GM11168 (cell line): ENCODE measurements around the gene MPHOSPH9.
"Not testable (repeated sequence)": the region's sequence is repeated elsewhere in the genome, so short reads cannot be mapped to it uniquely, and the experiment has no call there.

Experiments
- in situ Hi-C: fragments of 300-500 bp; cut with MboI; formaldehyde crosslinking; loops from one replicate; pipeline ENCODE4 v1.12.0; 2022; ENCODE audit warnings: low sequenced_read_pairs; ENCODE audit not compliant: unreplicated experiment

Gene MPHOSPH9

GRCh38 chr12:123229051-123229450 lies 3.9 kb downstream of the MPHOSPH9 start:
- in situ Hi-C loops = no loop called here

DNA sequence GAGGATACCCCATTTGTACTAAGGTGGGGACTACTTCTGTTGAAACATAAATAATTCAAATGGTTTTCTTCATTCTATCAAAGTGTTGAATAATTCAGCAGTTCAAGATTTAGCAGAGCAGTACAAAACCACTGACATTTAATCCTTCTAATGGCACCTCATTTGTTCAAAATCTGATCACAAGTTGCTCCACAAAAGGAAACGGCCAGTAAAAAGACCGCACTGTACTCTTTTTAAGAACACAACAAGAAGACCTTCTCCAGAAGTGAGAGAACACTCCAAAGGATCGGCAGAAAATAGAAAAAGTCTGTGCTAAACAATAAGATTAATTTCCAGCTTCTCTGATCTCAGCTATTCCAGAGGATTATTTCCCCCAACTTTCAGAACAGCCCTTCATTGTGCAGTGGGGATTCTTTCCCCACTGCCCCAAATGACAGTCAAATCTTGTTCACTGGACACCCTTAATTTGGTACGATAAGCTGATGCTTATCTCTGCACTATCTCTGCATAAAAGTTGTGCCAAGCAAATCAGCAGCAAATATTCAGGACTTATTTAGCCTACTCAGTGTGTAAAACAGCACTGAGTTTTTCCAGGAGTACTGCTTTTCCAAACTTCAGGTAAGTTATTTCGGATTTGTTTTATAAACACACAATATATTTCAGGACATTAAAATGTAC lies 5.2 kb downstream of the MPHOSPH9 start:
- in situ Hi-C loops = no loop called here

GRCh38 chr12:123225443-123225842 lies 7.5 kb downstream of the MPHOSPH9 start:
- in situ Hi-C loops = no loop called here

- in situ Hi-C loops = no loop called here
These were observed 9.7 kb downstream of the MPHOSPH9 start for GRCh38 chr12:123223241-123223668.

DNA sequence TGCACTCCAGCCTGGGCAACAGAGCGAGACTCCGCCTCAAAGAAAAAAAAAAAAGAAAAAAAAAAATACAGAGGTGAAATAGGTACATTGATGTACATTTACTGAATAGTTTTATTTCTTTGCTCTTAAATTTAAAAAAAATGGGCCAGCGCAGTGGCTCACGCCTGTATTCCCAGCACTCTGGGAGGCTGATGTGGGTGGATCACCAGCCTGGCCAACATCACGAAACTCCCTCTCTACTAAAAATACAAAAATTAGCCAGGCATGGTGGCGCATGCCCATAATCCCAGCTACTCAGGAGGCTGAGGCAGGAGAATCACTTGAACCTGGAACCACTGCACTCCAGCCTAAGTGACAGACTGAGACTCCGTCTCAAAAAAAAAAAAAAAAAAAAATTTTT lies 25.1 kb downstream of the MPHOSPH9 start:
- in situ Hi-C loops = not testable (repeated sequence)

GRCh38 chr12:123206794-123207193 lies 26.1 kb downstream of the MPHOSPH9 start:
- in situ Hi-C loops = not testable (repeated sequence)

DNA sequence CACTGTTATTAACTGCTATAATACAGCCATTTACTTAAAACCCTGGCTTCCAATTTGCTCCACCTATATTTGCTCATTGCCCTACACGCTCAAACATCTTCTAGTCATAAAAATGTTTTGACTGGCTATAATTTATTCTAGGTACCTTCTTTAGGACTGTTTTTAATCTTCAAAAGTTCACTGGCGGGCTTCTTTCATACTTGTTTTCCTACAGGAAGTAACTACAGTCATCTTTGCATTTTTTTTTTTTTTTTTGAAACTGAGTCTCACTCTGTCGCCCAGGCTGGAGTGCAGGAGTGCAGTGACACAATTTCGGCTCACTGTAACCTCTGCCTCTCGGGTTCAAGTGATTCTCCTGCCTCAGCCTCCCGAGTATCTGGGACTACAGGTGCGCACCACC lies 32.5 kb downstream of the MPHOSPH9 start:
- in situ Hi-C loops = no loop called here

DNA sequence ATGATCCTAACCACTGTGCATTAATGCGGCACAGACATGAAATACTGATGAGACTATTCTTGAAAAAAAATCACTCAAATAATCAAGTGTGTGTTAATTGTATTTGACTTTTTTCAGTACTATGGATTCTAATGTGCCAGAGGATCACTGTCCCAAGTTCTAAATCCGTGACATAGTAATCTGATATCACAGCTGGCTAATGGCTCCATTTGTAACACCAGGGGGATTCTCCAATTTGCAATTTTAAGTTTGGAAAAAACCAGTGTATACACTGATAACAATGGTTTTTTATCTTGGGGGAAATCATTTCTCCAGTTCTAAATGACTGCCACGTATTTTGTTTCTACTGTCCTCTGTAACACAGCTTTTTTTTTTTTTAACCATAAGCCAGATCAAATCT lies 33.0 kb downstream of the MPHOSPH9 start:
- in situ Hi-C loops = no loop called here

DNA sequence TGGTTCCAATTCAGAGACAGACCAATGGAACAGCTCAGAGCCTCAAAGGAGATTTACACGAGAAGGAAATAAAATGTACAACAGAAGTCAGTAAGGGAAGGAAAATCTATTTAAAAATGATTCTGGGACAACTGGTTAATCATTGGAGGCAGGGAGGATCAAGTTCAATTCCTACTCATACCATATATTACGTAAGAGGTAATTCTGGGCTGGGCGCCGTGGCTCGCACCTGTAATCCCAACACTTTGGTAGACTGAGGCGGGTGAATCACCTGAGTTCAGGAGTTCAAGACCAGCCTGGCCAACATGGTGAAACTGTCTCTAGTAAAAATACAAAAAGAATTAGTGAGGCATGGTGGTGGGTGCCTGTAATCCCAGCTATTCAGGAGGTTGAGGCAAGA lies 45.3 kb downstream of the MPHOSPH9 start:
- in situ Hi-C loops = no loop called here

DNA sequence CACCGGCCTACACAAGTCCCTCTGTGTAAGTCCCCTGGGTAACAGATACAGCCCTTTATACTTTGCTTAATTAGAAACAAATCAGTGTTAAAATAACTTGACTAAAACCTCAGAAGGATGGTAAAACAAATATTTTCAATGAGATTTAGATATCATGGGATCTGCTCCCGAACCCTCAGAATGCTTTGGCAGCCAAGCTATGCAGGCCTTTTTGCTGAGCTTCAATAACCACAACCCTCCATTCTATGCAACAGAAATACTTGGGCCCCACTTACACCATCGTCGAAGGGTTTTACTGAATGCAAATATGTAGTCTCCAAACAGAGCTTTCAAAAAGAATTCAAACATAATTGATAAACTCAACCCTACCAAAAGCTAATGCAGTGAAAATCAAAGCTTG lies 52.8 kb downstream of the MPHOSPH9 start:
- in situ Hi-C loops = no loop called here

DNA sequence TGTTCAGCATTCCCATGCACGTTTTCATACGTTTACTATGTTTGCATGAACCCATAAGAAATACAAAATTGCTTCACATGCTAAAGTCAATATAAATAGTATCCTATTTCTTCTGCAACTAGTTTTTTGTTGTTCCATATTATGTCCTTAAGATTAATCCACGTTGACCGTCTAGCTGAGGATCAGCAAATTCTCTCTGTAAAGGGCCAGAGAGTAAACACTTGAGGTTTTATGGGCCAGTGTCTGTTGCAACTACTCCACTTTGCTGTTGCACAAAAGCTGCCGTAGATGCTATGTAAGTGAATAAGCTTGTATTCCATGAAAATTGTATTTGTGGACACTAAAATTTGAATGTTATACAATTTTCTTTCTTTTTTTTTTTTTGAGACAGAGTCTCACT lies 61.0 kb downstream of the MPHOSPH9 start:
- in situ Hi-C loops = no loop called here

GRCh38 chr12:123167329-123167728 lies 65.6 kb downstream of the MPHOSPH9 start:
- in situ Hi-C loops = no loop called here

DNA sequence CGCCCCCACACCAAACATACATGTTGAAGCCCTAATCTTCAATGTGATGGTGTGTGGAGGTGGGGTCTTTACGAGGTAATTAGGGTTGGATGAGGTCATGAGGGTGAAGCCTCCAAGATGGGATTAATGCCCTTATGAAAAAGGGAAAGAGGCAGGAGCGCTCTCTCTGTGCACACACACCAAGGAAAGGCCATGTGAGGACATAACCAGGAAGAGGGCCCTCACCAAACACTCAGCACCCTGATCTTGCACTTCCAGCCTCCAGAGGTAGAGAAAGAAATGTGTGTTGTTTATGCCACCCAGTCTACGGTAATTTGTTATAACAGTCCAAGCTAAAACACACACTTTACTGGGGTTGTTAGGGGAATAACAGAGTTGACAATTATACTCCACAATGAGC lies 67.4 kb downstream of the MPHOSPH9 start:
- in situ Hi-C loops = no loop called here

DNA sequence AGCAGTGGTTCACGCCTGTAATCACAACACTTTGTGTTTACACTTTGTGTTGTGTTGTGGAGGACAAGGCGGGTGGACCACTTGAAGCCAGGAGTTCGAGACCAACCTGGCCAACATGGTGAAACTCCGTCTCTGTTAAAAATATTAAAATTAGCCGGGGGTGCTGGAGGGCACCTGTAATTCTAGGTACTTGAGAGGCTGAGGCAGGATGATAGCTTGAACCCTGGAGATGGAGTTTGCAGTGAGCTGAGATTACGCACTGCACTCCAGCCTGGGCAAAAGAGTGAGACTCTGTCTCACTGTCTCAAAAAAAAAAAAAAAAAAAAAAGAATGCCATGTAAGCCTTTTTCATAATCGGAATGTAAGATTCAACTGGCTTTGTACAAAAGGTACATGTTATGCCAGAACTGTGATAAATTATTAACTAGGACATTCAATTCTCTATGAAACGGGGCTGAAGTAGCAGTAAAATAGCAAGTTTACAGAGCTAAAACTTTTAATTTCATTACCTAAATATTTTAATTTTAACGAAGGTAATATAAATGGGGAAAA lies 68.2 kb downstream of the MPHOSPH9 start:
- in situ Hi-C loops = no loop called here

- in situ Hi-C loops = no loop called here
These were observed 68.7 kb downstream of the MPHOSPH9 start for GRCh38 chr12:123164222-123164621.

DNA sequence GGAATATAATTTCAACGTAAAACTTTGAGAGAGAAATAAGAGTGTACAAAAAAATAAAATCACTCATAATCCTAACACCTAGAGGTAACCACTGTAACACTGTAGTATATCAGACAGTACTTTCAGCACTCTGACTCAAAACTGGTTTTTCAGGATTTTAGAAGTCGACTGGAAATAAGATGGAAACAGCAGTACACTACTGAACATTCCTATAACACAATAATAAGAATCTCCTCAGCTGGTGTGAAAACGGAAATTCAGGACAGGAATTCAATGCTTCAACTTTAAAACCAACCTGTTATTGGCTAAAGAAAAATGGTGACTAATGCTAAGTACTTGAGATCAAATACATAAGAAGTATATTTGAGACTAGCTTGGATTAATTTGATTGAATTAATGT lies 69.7 kb downstream of the MPHOSPH9 start:
- in situ Hi-C loops = no loop called here

GRCh38 chr12:123160801-123161487 lies 72.0 kb downstream of the MPHOSPH9 start:
- in situ Hi-C loops = no loop called here

GRCh38 chr12:123153906-123154305 lies 79.0 kb downstream of the MPHOSPH9 start:
- in situ Hi-C loops = no loop called here

DNA sequence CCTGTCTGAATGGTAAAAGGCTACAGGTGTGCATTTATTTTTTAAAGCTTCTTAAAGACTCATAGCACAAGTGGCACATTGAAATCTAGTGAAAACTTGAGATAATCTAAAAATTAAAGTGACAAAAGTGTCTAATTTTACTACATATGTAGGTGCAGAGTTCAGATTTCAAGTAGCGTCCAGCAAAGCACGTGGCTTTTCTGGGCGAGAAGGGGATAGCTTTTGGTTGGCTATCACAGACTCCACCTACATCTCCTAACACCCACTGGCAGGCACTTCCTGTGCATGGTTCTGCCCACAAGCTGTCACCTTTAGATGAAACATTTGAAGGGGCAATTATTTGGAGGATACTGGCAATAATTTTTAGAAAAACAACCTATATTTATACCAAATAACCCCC lies 80.1 kb downstream of the MPHOSPH9 start:
- in situ Hi-C loops = no loop called here

DNA sequence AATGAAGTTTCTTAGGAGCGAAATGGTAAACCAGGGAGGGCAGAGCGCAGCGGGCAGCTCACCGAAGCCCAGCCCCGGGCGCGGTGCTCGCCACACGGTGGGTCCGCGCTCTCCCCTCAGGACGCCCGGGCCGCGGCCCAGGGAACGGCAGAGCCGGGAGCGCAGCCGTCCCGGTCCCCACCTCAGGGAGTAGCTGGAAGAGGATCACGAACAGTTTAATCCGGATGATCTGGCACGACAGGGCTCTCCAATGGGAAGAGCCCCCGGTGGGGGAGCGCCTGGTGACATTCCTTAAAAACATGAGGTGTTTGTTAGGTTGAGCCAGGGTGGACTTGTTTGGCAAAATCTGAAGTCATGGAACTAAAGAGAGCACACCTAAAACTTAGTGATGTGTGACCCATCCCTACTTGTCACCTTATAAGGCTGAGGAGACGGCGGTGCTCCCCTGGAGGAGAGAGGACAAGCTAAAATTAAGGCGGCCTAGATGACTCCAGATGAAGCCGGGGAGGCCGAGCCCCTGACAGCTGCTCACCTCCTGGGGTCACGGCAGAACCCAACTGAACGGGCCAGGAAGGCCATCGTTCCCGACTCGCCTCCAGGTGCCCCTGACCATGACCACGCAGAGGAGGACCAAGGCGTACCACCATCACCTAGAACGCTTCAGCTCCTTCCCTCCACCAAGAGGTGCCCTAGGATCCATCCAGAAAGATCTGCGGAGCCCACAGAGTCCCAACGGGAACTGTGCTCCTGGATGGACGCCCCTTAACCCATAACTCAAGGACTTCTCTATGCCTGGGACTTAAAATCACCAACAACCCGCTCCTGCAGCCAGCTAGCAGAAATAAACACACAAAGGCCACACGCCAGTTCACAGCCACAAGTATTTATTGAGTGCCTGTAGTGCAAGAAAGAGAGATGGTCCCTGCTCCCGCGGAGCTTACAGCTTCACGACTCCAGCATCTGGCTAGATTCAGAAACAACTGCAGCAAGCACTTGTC lies 81.2 kb downstream of the MPHOSPH9 start:
- in situ Hi-C loops = no loop called here
